NCI-H82 (cell line): ENCODE measurements around the gene DYNC1LI1.

Source experiments
- DNase-seq: peaks from one replicate; lab custom pipeline; 2025; lab: John Stamatoyannopoulos, UW

DYNC1LI1 gene

DNA sequence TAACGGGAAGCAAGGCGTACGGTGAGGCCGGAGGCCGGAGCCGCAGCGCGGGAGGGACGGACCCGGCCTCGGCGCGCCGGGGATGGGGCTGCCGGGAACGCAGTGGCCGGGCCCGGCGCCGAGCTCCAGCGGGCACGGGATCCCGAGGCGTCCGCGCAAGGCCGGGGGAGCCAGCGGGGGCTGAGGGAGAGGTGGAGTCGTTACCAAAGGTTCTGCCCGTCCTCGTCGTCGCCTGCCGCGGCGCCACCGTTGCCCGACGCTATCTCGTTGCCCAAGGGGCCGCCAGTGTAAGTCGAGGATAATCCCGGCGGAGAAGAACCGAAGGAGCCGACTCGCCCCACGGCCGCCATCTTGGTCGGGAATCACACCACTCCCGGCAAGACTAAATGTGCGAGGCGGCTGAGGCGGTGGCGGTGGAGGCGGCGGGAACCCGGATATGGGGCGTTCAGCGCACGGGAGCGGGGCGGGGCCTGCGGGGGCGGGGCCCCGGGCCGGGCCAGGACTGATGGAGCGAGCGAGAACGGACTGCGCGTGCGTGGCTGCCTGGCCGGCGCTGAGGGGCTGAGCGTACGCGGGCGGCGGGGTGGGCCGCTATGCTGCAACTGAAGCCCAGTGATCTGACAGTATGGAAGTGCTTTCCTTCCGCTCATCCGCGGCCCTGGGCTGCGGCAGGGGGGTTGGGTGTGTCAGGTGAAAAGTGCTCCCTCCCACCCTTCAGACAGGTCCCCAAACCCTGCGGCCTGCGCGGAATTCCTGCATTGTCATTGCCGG is at the start of gene DYNC1LI1:
DYNC1LI1 (minus strand) TSS at position 438 of the 771 bp plus-strand sequence; CDS start at position 350, 88 bp downstream.
- DNase-seq: peak; percentile 94

DNA sequence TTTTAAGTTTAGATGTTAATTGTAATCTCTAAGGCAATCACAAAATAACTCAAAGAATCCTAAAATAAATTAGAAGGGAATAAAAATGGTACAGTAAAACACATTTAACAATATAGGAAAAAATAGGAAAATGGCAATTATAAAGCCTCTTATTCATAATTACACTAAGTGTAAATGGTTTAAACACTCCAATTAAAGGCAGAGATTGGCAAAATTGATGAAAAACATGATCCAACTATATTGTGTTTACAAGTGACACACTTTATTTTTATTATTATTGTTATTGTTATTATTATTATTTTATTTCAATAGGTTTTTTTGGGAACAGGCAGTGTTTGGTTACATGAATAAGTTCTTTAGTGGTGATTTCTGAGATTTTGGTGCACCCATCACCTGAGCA is 48.7 kb upstream of the DYNC1LI1 start:
- DNase-seq: no peak

DNA sequence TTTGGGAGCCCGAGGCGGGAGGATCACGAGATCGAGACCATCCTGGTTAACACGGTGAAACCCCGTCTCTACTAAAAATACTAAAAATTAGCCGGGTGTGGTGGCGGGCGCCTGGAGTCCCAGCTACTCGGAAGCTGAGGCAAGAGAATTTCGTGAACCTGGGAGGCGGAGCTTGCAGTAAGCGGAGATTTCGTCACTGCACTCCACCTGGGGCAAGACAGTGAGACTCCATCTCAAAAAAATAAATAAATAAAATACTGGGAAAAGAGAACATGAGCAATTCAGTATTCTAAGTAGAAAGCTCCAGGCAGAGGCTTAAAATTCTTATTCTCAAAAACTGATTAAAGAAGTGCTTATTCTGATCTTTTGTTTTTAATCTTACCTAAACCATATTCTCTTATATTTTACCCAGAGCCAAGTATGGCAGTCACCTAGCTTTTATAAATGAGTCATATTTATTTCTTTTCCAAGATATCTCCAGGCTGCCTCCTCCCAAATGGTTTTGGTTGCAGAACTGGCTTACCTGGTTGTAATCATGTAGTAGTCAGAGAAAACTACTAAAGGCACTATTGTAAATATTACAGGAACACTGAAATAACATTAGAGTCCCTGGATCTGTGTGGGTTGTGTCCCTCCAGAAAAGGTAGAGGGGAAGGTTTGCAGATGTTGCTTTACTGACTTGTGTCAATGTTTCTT is 45.8 kb upstream of the DYNC1LI1 start:
- DNase-seq: no peak

DNA sequence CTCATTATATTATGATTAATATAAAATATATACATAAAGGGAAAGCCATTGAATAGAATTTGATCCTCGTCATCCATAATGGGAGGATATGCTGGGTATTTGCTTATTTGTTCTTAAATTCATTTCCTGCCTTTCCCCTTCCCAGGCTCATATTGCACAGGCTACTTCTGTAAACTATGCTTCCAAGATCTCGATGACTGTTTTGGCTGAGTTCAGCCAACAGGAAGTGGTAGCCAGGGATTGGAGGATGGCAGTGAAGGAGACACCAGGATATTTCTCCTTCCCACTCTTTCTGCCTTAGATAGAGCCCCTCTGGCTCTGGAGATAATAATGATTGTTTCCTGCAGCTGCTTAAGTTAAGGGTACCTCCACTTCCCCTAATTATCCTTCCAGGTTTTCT is 44.3 kb upstream of the DYNC1LI1 start:
- no peak for DNase-seq

DNA sequence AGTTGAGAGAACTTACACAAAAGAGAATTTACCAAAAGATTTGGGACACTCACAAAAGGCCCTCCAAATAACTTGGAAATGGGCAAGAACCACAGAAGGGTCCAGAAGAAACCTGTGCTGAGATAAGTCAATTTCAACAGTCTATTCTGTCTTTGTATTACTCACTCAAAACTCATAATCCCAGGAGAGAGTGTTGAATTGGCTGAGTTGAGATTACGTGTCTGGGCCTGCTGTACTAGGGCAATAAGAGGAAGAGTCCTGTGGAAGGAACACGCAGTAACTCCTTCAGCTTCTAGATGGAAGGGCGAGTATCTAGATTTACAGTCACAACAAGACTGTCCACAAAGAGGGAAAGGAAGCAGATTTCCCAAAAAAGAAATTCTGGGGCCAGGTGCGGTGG is 42.5 kb upstream of the DYNC1LI1 start:
- no peak for DNase-seq

DNA sequence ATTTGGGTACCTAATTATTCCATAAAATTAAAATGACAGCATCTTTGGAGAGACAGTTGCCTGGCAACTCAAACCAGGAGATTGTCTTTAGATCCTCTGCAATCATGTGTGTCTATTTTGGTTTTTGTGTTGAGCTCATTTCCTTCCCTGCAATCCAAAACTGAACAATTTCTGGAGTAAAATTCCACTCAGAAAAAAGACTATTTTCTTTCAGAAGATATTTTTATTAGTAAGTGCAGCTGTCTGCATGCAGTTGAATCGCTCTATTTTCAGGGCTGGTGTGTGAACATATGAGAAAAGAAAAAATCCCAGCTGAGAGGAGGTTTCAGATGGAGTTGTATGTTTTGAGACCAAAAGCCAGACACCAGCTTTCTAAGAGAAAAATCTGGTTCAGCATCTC is 41.9 kb upstream of the DYNC1LI1 start:
- no peak for DNase-seq

DNA sequence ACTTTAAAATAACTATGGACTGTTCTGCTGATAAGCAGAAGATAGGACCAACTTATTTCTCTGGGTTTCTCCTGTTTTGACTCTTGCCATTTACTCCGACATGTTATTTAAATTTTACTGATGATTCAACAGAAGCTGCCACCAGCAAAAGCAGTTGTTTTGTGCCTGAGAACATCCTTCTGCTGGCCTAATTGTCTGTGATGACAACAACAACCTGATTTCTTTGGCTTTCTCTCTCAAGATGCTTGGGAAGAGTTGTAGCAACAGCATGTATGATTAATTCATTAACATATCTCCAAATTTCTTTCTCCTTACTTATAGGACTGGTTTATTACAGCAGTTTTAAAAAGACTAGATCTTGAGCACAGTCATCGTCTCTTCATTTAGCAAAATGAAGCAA is 36.9 kb upstream of the DYNC1LI1 start:
- no peak for DNase-seq

DNA sequence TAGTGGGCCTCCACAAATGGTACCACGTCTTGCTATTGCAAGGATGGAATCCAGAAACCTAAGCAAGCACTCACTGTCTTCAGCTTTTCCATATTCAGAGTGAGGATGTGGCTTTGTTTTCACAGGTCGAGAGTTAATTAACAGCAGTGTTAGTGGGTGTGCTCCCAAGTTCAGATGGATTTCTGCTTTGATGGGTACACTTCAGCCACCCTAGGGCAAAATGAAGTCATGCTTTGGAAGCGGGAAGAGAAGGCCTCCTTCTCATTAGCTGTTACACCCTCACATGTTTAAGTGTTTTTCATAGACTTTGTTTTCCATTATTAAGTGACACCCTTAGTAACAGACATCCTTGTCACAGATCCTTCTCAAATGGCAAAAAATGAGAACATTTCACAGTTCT is 36.3 kb upstream of the DYNC1LI1 start:
- DNase-seq: no peak

DNA sequence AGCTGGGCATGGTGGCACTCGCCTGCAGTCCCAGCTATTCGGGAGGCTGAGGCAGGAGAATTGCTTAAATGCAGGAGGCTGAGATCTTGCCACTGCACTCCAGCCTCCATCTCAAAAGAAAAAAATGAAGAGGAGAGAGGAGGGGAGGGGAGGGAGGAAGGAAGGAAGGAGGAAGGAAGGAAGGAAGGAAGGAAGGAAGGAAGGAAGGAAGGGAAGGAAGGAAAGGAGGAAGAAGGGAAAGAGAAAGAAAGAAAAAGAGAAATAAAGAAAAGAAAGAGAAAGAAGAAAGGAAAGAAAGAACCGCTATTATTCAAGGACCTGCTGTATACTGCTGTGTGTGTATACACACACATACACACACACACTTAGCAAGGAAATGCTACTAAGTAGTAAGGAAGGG is 35.6 kb upstream of the DYNC1LI1 start:
- no peak for DNase-seq

DNA sequence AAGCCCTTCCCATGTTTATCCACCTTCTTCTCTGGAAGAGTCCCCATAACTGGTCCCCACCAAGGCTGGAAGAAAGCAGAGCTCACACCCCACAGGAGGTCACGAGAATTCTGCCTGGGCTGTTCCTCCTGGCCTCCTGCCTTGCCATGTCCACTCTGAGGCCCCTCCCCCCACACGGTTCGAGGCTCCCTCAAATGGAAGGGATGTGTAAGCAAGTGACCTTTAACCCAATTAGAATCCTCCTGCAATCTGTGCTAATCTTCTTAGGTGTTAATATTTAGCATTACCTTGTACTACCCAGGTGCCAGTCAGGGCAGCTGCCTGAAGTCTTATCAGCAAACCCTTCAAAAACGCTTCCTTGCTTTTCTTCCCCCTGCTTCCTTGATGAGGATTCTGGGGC is 32.4 kb upstream of the DYNC1LI1 start:
- DNase-seq: peak; percentile 72

DNA sequence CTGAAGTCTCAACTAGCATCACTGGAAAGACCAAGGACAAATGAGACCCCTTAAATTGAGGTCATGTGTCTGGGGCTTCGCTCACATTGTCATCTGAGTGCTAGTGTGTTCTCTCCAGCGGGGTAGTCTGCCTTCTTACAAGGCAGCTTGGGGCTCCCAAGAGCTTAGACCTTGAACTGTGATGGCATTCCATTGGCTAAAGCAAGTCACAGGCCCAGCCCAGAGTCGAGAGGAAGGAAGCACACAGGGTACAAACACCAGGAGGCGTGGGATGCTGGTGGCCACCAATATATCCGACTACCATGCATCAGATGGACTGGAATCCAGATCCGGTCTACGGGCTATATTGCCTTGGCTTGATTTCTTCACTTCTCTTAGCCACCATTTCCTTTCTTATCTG is 31.5 kb upstream of the DYNC1LI1 start:
- no peak for DNase-seq

DNA sequence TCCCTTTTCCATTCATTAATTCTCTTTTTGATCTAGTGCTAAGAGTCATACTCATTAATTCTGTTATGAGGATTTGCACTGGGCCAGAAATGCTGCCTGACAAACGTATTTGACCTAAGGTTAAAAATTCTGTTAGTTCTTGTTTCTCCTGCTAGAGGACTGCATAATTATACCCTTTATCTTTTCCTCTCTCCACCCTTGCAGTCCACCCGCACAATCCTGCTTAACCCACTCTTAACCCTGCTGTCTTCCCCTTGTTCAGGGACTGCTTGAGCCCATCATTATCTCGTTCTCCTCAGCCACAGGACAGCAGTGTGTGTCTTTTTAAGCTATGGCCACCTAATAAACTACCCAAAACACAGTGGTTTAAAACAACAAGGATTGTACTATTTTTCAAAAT is 31.1 kb upstream of the DYNC1LI1 start:
- DNase-seq: no peak

DNA sequence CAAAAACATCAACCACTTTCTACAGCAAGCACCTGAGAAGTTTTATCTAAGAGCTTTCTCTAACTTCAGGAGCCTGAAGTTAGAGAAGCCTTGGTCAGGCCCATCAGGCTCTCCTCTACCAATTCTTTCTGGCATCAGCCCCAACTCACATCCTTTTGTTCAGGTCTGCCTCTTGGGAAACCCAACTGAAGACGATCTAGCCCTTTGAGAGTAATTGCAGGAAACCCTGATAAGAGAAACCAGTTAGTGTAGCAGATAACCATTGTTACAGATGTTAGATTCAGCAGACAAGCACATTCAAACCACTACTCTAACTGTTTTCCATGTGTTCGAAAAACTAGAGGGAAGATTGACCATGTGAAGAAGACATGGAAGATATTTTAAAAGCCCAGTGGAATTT is 27.0 kb upstream of the DYNC1LI1 start:
- DNase-seq: no peak

DNA sequence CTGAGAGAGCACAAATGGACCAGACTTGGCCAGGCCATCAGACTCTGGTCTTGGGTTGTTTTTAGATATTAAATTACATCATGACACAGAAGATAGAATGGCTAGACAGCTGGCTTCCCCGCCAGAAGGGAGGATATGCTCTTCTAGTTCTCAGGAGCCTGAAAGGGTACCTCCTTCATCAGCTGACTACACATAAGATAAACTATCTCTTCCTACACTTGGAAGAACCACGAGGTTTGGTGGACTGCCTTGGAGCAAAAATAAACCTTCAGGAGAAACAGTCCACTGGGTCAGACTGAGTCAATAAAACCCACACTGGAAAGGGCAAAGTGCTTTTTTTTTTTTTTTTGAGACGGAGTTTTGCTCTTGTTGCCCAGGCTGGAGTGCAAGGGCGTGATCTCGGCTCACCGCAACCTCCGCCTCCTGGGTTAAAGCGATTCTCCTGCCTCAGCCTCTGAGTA is 26.3 kb upstream of the DYNC1LI1 start:
- no peak for DNase-seq

DNA sequence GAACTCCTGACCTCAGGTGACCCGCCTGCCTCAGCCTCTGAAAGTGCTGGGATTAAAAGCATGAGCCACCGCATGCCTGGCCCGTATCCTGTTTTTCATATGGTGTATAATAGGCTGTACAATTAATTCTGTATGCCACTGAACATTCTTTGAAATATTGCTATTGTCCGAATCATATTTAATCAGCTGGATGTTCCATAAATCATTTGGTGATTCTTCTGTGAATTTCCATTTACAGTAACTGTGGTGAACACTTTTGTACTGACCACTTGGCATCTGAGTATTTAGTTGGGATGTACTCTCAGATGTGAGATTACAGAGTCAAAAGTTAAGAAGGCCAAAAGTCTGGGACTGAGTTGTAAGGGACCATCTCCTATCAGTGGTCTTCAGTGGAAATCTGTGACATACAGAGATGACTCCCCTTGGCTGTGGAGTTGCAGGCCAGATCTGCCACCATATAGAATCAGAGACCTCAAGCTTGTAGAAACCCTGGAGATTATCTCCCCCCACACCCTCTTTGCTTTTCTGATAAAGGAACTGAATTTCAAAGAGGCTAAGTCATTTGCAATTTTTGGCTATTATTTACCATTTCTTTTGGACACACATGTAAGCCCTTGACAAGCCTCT is 25.7 kb upstream of the DYNC1LI1 start:
- no peak for DNase-seq

DNA sequence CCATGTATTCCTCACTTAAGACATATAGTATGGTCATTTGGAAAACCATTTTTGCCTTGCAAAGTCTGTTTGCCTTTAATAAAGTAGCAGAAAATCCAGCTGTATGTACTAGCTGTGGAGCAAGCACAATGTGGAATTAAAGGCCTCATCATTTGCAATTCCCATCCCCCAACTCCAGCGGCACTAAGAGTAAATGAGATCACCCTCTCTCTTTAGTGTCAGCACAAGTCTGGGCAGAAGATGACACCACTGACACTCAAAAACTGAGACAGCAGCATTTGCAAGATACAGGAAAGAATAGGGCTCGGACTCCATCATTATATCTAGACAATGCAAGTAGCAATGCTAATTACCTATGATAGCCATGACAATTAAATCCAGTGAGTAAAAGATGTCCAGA is 24.7 kb upstream of the DYNC1LI1 start:
- peak; percentile 7 for DNase-seq

DNA sequence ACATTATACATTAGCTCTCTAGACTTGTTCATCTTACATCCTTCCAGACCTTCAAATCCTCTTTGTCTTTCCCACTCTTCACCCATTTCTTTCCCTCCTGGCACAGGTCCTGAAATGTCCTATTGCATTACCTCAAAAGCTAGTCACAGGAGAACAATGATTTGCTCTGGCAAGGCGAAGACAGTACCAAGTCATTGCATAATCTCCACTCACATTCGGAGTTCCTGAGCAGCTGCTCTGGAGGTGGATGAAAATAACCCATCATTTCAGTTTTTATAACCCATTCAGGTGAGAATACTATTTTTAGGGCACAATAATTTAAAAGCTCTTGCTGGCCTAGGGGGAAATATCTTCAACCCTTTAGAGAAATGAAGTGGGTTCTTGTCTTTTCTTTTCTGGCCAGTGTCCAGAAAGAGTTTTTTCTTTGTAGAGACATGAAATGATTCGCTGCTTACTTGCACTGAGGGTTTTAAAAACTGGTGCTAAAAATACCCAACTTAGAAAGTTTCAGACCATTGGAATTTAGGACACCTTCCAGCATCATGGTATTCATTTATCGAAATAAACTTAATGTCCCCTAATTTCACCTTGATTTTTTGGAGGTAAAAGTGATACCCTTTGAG is 23.4 kb upstream of the DYNC1LI1 start:
- DNase-seq: no peak

DNA sequence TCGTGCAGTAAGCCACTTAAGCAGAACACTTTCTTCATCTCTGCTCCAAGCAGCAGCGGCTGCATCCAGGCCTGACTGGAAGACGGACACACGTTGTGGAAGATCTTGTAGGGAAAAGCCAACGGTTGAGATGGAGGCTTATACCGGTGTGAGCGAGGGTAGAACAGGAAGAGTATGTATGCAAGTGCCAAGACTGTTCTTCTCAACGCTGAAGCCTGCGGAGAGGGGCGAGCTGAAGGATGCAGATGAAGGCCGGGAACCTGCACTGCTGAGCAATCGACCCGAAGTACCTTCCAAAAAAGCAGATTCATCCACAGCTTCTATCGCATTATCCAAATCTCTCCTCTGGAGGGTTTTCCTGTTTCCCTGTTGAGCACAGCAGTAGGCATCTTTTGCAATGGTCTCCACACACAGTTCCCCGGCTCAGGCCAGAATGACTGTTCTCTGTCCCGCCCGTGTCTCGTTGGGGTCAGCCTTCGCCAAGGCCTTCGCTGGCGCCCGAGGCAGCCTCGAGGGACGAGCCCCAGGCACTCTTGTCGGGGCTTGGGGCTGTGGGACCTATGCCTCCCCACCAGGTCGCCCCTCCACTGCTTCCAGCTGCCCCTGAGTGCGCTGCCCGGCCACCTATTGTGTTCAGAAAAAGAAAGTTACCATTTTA is 22.2 kb upstream of the DYNC1LI1 start:
- no peak for DNase-seq

DNA sequence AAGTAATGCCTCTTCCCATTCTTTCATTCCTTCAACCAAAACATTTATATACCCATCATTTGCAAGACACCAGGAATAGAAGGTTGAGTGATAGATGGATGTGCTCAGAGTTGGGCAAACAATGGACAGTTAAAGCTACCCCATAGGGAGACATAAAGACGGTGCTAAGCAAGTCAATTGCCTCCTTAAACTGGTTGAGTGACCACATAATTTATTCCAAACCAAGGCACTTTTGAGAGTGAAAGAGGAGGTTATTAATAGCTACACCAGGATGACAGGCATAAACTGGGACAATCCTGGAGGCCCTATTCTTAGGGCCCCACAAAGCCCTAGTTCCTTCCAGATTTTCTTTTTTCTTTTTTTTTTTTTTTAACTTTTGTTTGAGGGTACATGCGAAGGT is 21.4 kb upstream of the DYNC1LI1 start:
- no peak for DNase-seq

DNA sequence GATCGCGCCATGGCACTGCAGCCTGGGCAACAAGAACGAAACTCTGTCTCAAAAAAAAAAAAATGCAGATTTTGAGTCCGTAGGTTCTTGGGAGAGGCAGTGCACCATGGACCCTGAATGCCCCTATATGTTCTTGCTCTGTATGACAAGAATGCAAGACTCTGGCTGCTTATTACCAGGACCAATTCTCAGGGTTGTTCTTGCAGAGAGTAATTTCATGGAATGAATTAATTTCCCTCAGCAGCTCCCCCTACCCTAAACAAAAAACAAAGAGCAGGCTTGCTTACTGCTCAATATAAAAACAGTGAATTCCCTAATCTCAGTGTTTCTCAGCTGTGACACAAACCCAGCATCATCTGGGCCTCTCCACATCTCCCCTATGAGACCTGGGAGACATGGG is 20.5 kb upstream of the DYNC1LI1 start:
- no peak for DNase-seq

DNA sequence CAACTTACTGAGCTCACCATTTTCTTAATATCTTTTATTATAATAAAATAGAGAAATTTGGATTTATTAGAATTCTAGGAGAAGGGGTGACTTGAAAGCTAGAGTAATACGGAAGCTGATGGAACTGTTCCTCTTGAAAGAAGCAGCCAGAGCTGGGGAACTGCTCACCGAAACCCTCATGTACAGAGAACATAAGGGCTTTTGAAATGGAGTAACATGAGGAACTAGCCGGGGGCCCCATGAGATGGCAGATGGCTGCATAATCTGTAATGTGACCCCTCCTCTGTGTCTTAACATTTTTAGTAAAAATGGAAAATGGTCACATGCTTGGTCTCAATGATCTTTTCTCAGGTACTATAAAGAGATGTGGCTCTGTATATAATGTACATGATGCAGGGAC is 15.7 kb upstream of the DYNC1LI1 start:
- peak; percentile 15 for DNase-seq

DNA sequence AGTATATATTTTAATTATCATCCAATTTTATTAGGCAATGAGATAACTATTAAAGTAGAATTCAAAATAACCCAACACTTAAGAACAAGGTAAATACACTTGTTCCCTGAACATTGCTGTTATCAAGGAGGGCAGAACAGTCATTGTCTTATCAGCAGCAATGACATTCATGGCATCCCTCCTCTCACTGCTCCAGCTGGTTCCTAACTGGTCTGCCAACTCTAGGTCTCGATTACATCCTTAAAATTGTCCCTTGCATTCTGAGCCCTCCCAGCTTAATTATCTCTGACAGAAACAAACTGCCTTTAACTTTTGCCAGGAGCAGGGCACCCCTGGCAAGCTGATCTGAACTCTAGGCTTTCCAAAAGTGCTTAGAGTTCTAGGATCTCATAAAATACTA is 14.0 kb upstream of the DYNC1LI1 start:
- DNase-seq: no peak
